CD4-positive, alpha-beta T cell treated with Interleukin-6 at 100 ng/mL for 8 hours (primary cell): ENCODE measurements around the gene TUNAR.

Source experiments
- DNase-seq: peaks from one replicate; pipeline ENCODE4 v3.0.0-alpha.2; 2020; ENCODE audit warnings: mixed read lengths, low spot score

The TUNAR gene

GRCh38 chr14:95872777-95873176 lies 3.9 kb upstream of the TUNAR start:
- DNase-seq, result no peak

- no peak for DNase-seq
Observed at GRCh38 chr14:95875831-95876760, 536 bp upstream of the TUNAR start.

GRCh38 chr14:95877633-95878032 lies 1.0 kb downstream of the TUNAR start:
- no peak for DNase-seq

- no peak for DNase-seq
Observed at GRCh38 chr14:95884377-95884776, 7.7 kb downstream of the TUNAR start.

- no peak for DNase-seq
Observed at GRCh38 chr14:95885278-95885677, 8.6 kb downstream of the TUNAR start.

- DNase-seq, result no peak
Observed at GRCh38 chr14:95885866-95886265, 9.2 kb downstream of the TUNAR start.

GRCh38 chr14:95886366-95887056 lies 9.9 kb downstream of the TUNAR start:
- no peak for DNase-seq

GRCh38 chr14:95887351-95887750 lies 10.7 kb downstream of the TUNAR start:
- no peak for DNase-seq

GRCh38 chr14:95889236-95889979 lies 12.8 kb downstream of the TUNAR start:
- DNase-seq, result no peak

GRCh38 chr14:95891742-95892141 lies 15.1 kb downstream of the TUNAR start:
- no peak for DNase-seq

- no peak for DNase-seq
Observed at GRCh38 chr14:95892142-95892541, 15.5 kb downstream of the TUNAR start.

- DNase-seq, result no peak
Observed at GRCh38 chr14:95895720-95896119, 19.1 kb downstream of the TUNAR start.

- DNase-seq, result no peak
Observed at GRCh38 chr14:95896498-95897135, 20.0 kb downstream of the TUNAR start.

- no peak for DNase-seq
Observed at GRCh38 chr14:95897280-95897679, 20.6 kb downstream of the TUNAR start.

- DNase-seq, result no peak
Observed at GRCh38 chr14:95901054-95901453, 24.4 kb downstream of the TUNAR start.

- no peak for DNase-seq
Observed at GRCh38 chr14:95902273-95902826, 25.7 kb downstream of the TUNAR start.

GRCh38 chr14:95903165-95903564 lies 26.5 kb downstream of the TUNAR start:
- DNase-seq, result no peak

- DNase-seq, result no peak
Observed at GRCh38 chr14:95903616-95904107, 27.0 kb downstream of the TUNAR start.

GRCh38 chr14:95906591-95906990 lies 30.0 kb downstream of the TUNAR start:
- no peak for DNase-seq

- DNase-seq, result no peak
Observed at GRCh38 chr14:95910628-95911027, 34.0 kb downstream of the TUNAR start.

- no peak for DNase-seq
Observed at GRCh38 chr14:95911456-95911855, 34.8 kb downstream of the TUNAR start.

- no peak for DNase-seq
Observed at GRCh38 chr14:95915330-95915729, 38.7 kb downstream of the TUNAR start.
